Purkinje cell (primary cell): ENCODE data around the gene SOHLH2. TPM values are rescaled to one million over a fixed set of nuclear protein-coding genes. Genes with fewer than 3 reads are reported as not detected.

Experiments
- polyA plus RNA-seq: library from polyadenylated mRNA; unstranded; fragments of >200 nt; fragmentation: Nextera tagmentation; gene quantifications from 2 replicates; pipeline ENCODE4 v1.2.1, GENCODE V29; 2014

SOHLH2 gene
- polyA plus RNA-seq: 0.63 and 1.1 TPM in 2 replicates

GRCh38 chr13:36214163-36214921, at the start of gene SOHLH2:
SOHLH2 (minus strand) TSS chr13:36214556; CDS start chr13:36214526, 30 bp downstream.

GRCh38 chr13:36131222-36131930, 83.0 kb downstream of the SOHLH2 start, which contains the start of gene DCLK1:
DCLK1 (minus strand) TSS chr13:36131382.

Other genes starting within 250 kb of the SOHLH2 start
- gene DCLK1, start 83.2 kb downstream of the SOHLH2 start, polyA plus RNA-seq: 115 and 118 TPM in 2 replicates
- 3.8 and 4.7 TPM in 2 replicates for gene CCDC169, start 83.3 kb upstream of the SOHLH2 start, polyA plus RNA-seq
- gene SPART, start 131.8 kb upstream of the SOHLH2 start, polyA plus RNA-seq: 74.5 and 77.8 TPM in 2 replicates
- 5.6 and 13.0 TPM in 2 replicates for gene CCNA1, start 217.9 kb upstream of the SOHLH2 start, polyA plus RNA-seq